ENCODE results near the gene ITPR2. TPM values are rescaled to one million over a fixed set of nuclear protein-coding genes. Genes with fewer than 3 reads are reported as not detected.

Gene ITPR2
- total RNA-seq, 1 donor from 2014 or later, result 48.1 TPM

DNA sequence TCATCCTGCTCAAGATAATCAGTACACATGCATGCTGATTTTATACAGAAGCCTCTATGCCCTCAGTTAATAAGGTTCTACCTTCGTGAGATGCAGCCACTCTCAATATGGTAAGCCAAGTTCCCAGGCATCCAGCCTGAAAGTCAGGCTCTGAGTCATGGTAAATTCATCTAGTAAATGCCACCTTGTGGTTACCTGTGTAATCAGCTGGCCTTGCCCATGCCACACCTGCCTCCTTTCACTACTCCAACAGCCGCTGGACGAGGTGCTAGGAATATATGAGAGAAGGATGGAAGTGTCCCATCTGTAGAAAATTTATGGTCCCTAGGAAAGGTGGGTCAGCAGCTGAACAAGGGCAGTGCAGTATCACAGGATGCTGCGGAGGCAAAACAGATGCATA, 430.3 kb downstream of the ITPR2 start:
- intact Hi-C loops (cut with DNase I), result no loop called here
- no peak for DNase-seq (ENCODE audit: extremely low spot score in 2 of 2)
- Histone ChIP-seq H3K36me3 (no peaks in the 10 kb centered on the region), H3K4me3 (no peak overlapping the region), H3K27ac (no peak overlapping the region), H3K27me3 (no peaks in the 10 kb centered on the region), H3K4me1 (no peaks in the 10 kb centered on the region), H3K9me3 (no peaks in the 10 kb centered on the region)
- TF ChIP-seq, protein P1, sequence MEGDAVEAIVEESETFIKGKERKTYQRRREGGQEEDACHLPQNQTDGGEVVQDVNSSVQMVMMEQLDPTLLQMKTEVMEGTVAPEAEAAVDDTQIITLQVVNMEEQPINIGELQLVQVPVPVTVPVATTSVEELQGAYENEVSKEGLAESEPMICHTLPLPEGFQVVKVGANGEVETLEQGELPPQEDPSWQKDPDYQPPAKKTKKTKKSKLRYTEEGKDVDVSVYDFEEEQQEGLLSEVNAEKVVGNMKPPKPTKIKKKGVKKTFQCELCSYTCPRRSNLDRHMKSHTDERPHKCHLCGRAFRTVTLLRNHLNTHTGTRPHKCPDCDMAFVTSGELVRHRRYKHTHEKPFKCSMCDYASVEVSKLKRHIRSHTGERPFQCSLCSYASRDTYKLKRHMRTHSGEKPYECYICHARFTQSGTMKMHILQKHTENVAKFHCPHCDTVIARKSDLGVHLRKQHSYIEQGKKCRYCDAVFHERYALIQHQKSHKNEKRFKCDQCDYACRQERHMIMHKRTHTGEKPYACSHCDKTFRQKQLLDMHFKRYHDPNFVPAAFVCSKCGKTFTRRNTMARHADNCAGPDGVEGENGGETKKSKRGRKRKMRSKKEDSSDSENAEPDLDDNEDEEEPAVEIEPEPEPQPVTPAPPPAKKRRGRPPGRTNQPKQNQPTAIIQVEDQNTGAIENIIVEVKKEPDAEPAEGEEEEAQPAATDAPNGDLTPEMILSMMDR (IDR thresholded peaks at IDR 0.05), result no peak
- peak in 1 of 2 donors; percentile 35 for TF ChIP-seq POLR2AphosphoS5 (IDR thresholded peaks at IDR 0.05; ENCODE audit: insufficient read depth in 1 of 2, low read depth in 1 of 2)

DNA sequence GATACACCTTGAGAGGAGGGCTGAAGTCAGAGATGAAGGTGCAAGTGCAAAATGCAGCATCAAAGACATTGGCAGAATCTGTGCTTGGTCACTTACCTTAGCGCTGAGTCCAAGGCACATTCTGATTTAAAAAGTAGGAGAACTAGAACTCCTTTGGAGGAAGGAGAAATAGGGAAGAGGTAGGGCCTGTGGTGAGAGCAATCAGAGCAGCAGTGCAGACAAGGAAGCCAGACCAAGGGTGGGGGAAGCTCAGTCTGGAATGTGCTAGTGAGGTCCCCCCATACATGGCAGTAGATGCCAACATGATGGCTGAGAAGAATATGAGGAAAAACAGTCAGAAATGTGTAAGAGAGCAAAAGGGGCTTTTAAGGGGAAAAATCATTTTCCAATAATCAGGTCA, 431.1 kb downstream of the ITPR2 start:
- no peak overlapping the region for H3K27ac ChIP-seq
- H3K9me3 ChIP-seq, result no peaks in the 10 kb centered on the region
- TF ChIP-seq POLR2A (IDR thresholded peaks at IDR 0.05) (no peak), POLR2AphosphoS5 (IDR thresholded peaks at IDR 0.05; ENCODE audit: insufficient read depth in 1 of 2, low read depth in 1 of 2) (no peak)
- TF ChIP-seq, protein P1 (IDR thresholded peaks at IDR 0.05), result no peak
- no peaks in the 10 kb centered on the region for H3K4me1 ChIP-seq
- no peak for DNase-seq (ENCODE audit: extremely low spot score in 2 of 2)
- H3K4me3 ChIP-seq, result no peak overlapping the region
- peaks cover 0 to 3% of the 10 kb centered on the region in 2 donors for H3K36me3 ChIP-seq
- H3K27me3 ChIP-seq, result no peaks in the 10 kb centered on the region
- intact Hi-C loops (cut with DNase I), result no loop called here

DNA sequence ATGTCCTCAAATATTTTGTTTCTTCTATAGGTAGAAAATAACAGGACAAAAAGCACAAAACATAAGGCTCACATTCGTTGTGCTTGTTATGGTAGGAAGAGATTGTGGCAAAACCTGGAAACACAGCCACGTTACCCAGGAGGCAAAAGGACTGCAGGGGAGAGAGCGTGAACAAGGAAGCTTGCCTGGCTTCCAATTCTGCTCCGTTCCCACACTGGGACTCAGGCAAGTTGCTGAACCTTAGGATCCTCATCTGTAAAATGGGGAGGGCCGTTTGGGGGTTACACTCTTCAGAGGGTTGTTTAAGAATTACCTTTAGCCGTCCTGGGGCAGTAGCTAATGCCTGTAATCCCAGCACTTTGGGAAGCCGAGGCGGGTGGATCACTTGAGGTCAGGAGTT, 432.4 kb downstream of the ITPR2 start:
- Histone ChIP-seq H3K9me3 (no peaks in the 10 kb centered on the region), H3K4me1 (no peaks in the 10 kb centered on the region), H3K36me3 (peaks cover 0 to 11% of the 10 kb centered on the region in 2 donors), H3K27me3 (no peaks in the 10 kb centered on the region), H3K27ac (no peak overlapping the region), H3K4me3 (no peak overlapping the region)
- TF ChIP-seq POLR2AphosphoS5 (IDR thresholded peaks at IDR 0.05; ENCODE audit: insufficient read depth in 1 of 2, low read depth in 1 of 2), result no peak
- TF ChIP-seq, protein P1 (IDR thresholded peaks at IDR 0.05), result no peak
- TF ChIP-seq POLR2A (IDR thresholded peaks at IDR 0.05), result no peak
- intact Hi-C loops (cut with DNase I), result no loop called here
- DNase-seq (ENCODE audit: extremely low spot score in 2 of 2), result no peak

DNA sequence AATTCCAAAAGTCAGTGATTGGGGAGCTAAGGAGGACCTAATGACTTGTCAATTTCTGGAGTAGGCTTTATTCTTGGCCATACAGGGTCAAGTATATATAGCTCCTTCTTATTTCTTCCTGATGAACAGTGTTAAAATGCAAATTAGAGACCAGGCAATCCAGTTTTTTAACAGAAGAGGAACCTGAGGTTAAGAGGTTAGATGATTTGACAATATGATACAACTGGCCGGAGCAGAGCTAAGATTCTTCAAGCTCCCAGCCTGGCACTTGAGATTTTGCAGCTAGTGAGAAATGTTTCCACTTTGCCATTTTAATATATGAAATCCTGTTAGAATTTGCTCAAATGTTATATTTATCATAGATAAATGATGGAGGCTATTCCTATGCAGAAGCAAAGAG, 433.6 kb downstream of the ITPR2 start:
- intact Hi-C loops (cut with DNase I), result no loop called here
- Histone ChIP-seq H3K4me3 (no peak overlapping the region), H3K4me1 (no peaks in the 10 kb centered on the region), H3K27ac (no peak overlapping the region), H3K27me3 (no peaks in the 10 kb centered on the region), H3K9me3 (no peaks in the 10 kb centered on the region), H3K36me3 (peaks cover 0 to 17% of the 10 kb centered on the region in 2 donors)
- no peak for DNase-seq (ENCODE audit: extremely low spot score in 2 of 2)
- TF ChIP-seq, protein P1 (IDR thresholded peaks at IDR 0.05), result no peak
- TF ChIP-seq POLR2AphosphoS5 (IDR thresholded peaks at IDR 0.05; ENCODE audit: insufficient read depth in 1 of 2, low read depth in 1 of 2) (no peak), POLR2A (IDR thresholded peaks at IDR 0.05) (no peak)

DNA sequence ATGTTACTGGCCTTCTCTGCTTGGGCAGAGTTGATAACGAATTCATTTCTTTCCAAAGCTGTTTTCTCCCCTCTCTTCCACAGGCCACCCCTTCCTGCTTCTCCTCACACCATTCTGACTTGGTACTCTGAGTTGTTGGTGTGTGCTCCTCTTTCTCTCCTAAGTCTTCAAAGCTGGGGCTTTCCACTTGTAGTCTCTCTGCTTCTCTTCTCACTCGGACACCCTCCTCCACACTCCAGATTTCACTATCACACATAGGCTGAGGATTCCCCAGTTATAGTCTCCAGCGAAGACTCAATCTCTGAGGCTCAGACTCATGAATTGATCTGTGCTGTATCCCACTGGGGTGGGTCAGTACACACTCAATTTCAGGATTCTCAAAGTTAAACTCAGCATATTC, 436.6 kb downstream of the ITPR2 start:
- TF ChIP-seq, protein P1 (IDR thresholded peaks at IDR 0.05), result no peak
- TF ChIP-seq POLR2AphosphoS5 (IDR thresholded peaks at IDR 0.05; ENCODE audit: insufficient read depth in 1 of 2, low read depth in 1 of 2), result no peak
- TF ChIP-seq POLR2A (IDR thresholded peaks at IDR 0.05), result no peak
- Histone ChIP-seq H3K27me3 (no peaks in the 10 kb centered on the region), H3K9me3 (no peaks in the 10 kb centered on the region), H3K27ac (no peak overlapping the region), H3K4me1 (no peaks in the 10 kb centered on the region), H3K36me3 (peaks cover 0 to 17% of the 10 kb centered on the region in 2 donors), H3K4me3 (no peak overlapping the region)
- intact Hi-C loops (cut with DNase I), result no loop called here
- DNase-seq (ENCODE audit: extremely low spot score in 2 of 2), result no peak
